Omental fat pad (tissue), 4 donors: Measurements from ENCODE around the gene B3GNT8. TPM values are rescaled to one million over a fixed set of nuclear protein-coding genes. Genes with fewer than 3 reads are reported as not detected.
"Not testable (repeated sequence)": the region's sequence is repeated elsewhere in the genome, so short reads cannot be mapped to it uniquely, and the experiment has no call there.

Experiments used
- ATAC-seq: fragments of 150-250 bp; one replicate; pipeline ENCODE4 v1.9.1; 2016; ENCODE audit warnings: mild to moderate bottlenecking, moderate library complexity; ENCODE audit not compliant: low FRiP score
- DNase-seq: peaks from one replicate; pipeline ENCODE4 v3.0.0-alpha.2; 2019; ENCODE audit warnings: low spot score
- CTCF ChIP-seq, 3 donors: fragments of 450-650 bp; IDR thresholded peaks; one replicate each; pipeline ENCODE4 v1.5.1; 2016 to 2017; ENCODE audit warnings: antibody characterized with exemption in 3 of 3, mild to moderate bottlenecking in 3 of 3, moderate library complexity in 2 of 3
- total RNA-seq, 4 donors: library from RNA; depleted of rRNA; stranded (reverse); fragments of >200 nt; gene quantifications; one replicate each; pipeline ENCODE4 v1.1.0, GENCODE V29; 2016

B3GNT8 gene
- total RNA-seq, 4 donors from 2014 or later, result 1.0 to 7.2 (median 4.7) TPM

GRCh38 chr19:41398050-41398418, 29.1 kb downstream of the B3GNT8 start:
- DNase-seq (no peak), ATAC-seq (no peak)
- TF ChIP-seq CTCF (IDR thresholded peaks at IDR 0.05), result no peak

GRCh38 chr19:41397086-41398049, 29.8 kb downstream of the B3GNT8 start, which contains the start of the genes BCKDHA and EXOSC5:
Gene BCKDHA (plus strand): TSS chr19:41397818. CDS start chr19:41397828, 10 bp downstream.
Gene EXOSC5 (minus strand): TSS chr19:41397359. CDS start chr19:41397328, 31 bp downstream.
- DNase-seq (peak; percentile 96), ATAC-seq (peak; percentile 99)
- TF ChIP-seq CTCF (IDR thresholded peaks at IDR 0.05), result no peak

- DNase-seq (no peak), ATAC-seq (no peak)
- no peak for TF ChIP-seq CTCF (IDR thresholded peaks at IDR 0.05)
Measured at GRCh38 chr19:41395355-41395754, 31.8 kb downstream of the B3GNT8 start.

- ATAC-seq (no peak), DNase-seq (no peak)
- TF ChIP-seq CTCF (IDR thresholded peaks at IDR 0.05), result no peak
Measured at GRCh38 chr19:41392775-41393174, 34.4 kb downstream of the B3GNT8 start.

- no peak for DNase-seq
- no peak for TF ChIP-seq CTCF (IDR thresholded peaks at IDR 0.05)
- ATAC-seq, result no peak
Measured at GRCh38 chr19:41391618-41392017, 35.6 kb downstream of the B3GNT8 start.

GRCh38 chr19:41386442-41386841, 40.7 kb downstream of the B3GNT8 start:
- TF ChIP-seq CTCF (IDR thresholded peaks at IDR 0.05), result no peak
- peak; percentile 90 for ATAC-seq
- peak; percentile 32 for DNase-seq

- no peak for DNase-seq
- no peak for ATAC-seq
Measured at GRCh38 chr19:41384351-41384750, 42.8 kb downstream of the B3GNT8 start.

GRCh38 chr19:41381536-41381935, 45.6 kb downstream of the B3GNT8 start:
- ATAC-seq, DNase-seq: not testable (repeated sequence)

More at GRCh38 chr19:41384351-41384750, 42.8 kb downstream of the B3GNT8 start:
- no peak for TF ChIP-seq CTCF (IDR thresholded peaks at IDR 0.05)
